HG03432 (cell line): ENCODE measurements around the gene CLK3.
"Not testable (repeated sequence)": the region's sequence is repeated elsewhere in the genome, so short reads cannot be mapped to it uniquely, and the experiment has no call there.

ENCODE experiments used
- ATAC-seq: cut with Tn5 transposase; IDR thresholded peaks from one replicate; pipeline ENCODE4 v1.9.1; 2021; ENCODE audit warnings: mild to moderate bottlenecking, moderate library complexity; ENCODE audit not compliant: unreplicated experiment

Gene CLK3

GRCh38 chr15:74615508-74616365 is at the start of gene CLK3:
Gene CLK3 (plus strand): TSS chr15:74615836. CDS start chr15:74619197, 3,361 bp downstream.
- peak; percentile 83 for ATAC-seq

GRCh38 chr15:74568594-74568993 is 47.0 kb upstream of the CLK3 start:
- no peak for ATAC-seq

- no peak for ATAC-seq
These were observed 45.9 kb upstream of the CLK3 start for GRCh38 chr15:74569731-74570070.

DNA sequence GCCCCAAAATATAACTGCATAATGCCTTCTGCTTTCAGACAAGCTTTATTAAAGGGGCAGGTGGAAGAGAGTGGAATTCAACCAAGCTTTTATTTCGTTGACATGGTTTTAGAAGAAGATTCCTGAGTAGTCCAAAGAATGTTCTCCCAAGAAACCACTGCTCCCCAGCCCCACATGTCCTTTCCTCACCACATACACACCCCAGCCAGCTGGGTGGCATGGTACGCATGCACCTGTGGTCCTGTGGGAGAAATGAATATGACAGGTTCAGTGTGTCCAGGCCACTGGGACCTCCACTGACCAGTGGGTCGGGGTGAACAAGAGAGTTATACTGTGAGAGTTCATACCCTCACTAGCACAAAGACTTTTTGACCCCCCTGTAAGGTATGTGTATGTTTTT is 44.4 kb upstream of the CLK3 start:
- no peak for ATAC-seq

GRCh38 chr15:74573987-74574386 is 41.6 kb upstream of the CLK3 start:
- no peak for ATAC-seq

DNA sequence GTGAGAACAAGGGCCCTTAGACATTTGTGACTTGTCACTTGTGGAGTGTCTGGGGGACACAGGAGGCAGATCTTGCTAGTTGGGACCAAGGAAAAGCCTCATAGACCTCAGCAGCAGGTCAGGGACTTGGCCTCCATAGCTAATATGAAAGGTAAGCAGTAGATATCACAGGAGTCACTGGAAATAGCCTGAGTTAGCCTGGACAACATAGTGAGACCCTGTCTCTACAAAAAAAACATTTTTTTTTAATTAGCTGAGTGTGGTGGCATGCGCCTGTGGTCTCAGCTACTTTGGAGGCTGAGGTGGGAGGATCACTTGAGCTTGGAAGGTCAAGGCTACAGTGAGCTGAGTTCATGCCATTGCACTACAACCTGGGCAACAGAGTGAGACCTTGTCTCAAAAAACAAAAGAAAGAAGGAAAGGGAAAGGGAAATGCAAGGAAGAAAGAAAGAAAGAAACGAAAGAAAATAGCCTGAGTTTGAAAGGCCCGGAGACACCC is 37.1 kb upstream of the CLK3 start:
- no peak for ATAC-seq

GRCh38 chr15:74579001-74579400 is 36.6 kb upstream of the CLK3 start:
- ATAC-seq: no peak

- no peak for ATAC-seq
These were observed 34.9 kb upstream of the CLK3 start for GRCh38 chr15:74580538-74581350.

DNA sequence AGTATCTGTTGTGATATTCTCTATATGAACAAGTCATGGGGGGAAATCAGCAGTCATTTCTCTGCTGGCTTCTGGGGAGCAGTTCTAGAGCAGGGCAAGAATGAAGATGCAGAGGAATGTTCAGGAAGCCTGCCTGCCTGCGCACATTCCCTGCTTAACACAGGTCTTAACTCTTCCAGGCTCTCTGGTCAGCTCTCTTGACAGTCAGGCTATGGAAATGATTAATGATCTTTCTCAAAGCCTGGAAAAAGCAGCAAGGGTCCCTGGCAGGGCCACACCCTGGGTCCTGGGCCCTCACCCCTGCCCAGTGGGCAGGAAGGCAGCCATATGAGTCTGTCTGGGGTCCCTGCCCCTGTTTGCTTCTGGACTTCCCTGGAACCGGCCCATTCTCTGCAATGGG is 31.4 kb upstream of the CLK3 start:
- no peak for ATAC-seq

GRCh38 chr15:74584779-74585178 is 30.9 kb upstream of the CLK3 start:
- ATAC-seq: no peak

DNA sequence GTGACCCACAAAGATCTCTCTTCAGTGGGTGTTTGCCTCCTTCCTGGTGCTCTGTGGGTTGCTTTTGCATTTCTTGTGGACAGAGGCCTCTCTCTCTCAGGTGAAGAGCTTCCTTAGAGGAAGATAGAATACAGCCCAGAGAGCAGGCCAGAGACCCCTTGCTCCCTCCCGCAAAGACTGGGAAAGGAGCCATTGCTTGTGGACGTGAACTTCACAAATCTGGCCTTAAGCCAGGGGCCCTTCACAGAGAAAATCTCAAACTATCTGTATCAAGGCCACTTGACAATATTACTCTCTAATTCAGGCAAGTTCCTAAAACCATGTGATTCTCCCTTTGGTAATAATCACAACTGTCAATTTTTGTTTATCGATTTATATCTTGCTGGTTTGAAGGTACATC is 30.4 kb upstream of the CLK3 start:
- ATAC-seq: no peak

- ATAC-seq: no peak
These were observed 29.8 kb upstream of the CLK3 start for GRCh38 chr15:74585857-74586256.

DNA sequence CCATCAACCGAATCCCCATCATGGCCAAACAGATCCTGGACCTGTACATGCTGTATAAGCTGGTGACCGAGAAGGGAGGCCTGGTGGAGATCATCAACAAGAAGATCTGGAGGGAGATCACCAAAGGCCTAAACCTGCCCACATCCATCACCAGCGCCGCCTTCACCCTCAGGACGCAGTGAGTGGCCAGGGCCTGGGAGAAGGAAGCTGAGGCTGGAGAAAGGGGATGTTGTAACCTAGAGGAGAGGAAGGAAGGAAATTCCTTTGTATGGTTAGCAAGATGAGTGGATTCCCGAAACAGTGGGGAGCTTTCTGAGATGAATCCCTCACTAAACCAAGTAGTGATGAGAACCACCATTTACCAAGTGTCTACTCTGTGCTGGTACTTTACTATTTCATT is 25.8 kb upstream of the CLK3 start:
- no peak for ATAC-seq

- no peak for ATAC-seq
These were observed 23.4 kb upstream of the CLK3 start for GRCh38 chr15:74592222-74592621.

GRCh38 chr15:74593122-74593521 is 22.5 kb upstream of the CLK3 start:
- ATAC-seq: no peak

DNA sequence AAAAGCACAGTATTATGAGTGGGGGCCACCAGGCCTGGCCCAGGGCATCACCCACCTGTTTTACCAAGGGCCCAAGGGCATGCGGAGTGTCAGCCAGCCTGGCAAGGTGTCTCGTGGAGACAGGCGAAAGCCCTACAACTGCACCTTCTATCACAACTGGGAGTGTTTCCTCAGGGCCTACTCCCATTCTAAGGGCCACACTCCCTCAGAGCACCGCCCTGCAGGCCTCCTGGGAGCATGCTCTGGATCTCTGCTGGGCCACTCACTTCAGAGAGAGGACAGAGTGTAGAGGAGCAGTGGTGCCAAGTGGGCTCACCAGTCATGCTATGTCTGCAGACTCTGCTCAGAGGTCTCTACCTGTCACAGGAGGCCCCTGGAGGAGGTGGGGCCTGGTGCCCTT is 21.2 kb upstream of the CLK3 start:
- no peak for ATAC-seq

- no peak for ATAC-seq
These were observed 20.4 kb upstream of the CLK3 start for GRCh38 chr15:74595271-74595670.

DNA sequence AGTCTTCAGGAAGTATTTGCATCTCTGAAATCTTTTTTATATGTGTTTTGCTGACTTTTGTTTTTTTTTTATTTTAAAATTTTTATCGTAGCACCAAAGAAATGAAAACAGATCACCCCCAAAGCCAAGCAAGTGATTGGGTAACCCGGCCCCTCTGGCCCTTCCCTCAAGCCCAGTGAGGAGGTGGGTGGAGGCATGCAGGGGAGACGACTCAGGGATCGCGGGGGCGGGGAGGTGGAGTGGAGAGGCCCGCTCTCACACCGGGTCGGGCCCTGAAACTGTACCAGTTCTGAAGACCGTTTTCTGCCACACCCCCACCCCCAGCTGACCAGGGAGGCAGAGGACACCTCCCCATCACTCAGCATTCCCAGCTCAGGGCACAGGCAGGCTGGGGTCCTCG is 18.9 kb upstream of the CLK3 start:
- not testable (repeated sequence) for ATAC-seq

DNA sequence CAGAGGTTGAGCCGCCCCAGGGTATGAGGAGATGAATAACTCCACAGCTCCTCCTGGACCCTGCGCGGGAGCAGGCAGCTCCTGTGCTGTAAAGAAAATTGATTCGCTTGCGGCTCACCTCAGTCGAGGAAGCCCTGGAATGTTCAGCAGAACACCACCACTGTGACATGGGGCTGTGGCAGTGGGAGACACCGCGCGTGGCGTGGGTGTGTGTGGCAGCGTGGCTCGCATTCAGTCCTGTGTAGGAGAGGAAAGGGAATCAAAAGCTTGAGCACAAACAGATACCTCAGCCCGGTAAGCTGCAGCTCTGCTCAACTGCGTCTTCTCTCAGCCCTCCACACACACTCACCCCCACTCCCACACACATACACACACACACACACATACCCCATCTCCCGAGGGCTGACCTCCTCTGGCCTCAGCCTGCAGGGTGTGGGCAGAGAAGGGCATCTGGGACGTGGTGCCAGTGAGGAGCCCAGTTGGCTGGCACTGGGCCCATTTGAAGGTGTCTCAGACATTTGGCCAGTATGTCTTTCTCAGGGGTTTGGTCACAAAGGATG is 18.4 kb upstream of the CLK3 start:
- peak; percentile 2 for ATAC-seq

GRCh38 chr15:74598126-74598842 is 17.4 kb upstream of the CLK3 start:
- ATAC-seq: peak; percentile 86

DNA sequence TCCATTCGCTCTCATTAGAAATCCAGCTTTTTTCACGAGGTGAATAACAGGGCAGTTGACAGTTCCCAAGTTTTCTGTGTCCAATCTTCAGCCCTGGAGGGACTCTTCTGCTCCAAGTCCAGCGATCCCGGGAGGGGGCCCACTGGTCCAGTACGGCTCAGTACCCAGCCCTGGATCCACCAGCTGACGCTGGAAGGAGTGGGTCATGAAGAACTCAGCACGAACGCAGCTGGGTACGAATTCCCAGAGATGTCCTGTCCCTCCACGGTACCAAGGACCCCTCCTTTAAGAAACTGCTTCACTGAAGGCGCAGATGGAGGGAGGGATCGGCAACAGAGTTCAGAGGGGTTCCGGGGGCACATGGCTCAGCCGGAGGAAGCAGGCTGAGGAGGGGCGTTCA is 16.5 kb upstream of the CLK3 start:
- no peak for ATAC-seq
